OCI-LY1 (cell line): Measurements from ENCODE around the gene INSM1.

Experiments
- H2AFZ ChIP-seq: fragments of 200-600 bp; sonication (generic), shearing (Covaris generic); 2 replicates; pipeline ENCODE4 v1.6.0; 2014; ENCODE audit warnings: antibody characterized with exemption, mild to moderate bottlenecking, low read length
- H3F3A ChIP-seq: fragments of 200-600 bp; sonication (generic), shearing (Covaris generic); 2 replicates; pipeline ENCODE4 v1.6.0; 2014; ENCODE audit warnings: mild to moderate bottlenecking, antibody characterized with exemption, low read length, moderate library complexity; ENCODE audit not compliant: insufficient read depth
- H3K27ac ChIP-seq: fragments of 200-600 bp; sonication (generic); 2 replicates; pipeline ENCODE4 v1.5.1; 2014; ENCODE audit warnings: low read length, mixed run types, mild to moderate bottlenecking, low read depth; ENCODE audit not compliant: poor library complexity, severe bottlenecking
- H3K27me3 ChIP-seq: fragments of 200-600 bp; sonication (generic); 2 replicates; pipeline ENCODE4 v1.6.0; 2014; ENCODE audit warnings: antibody characterized with exemption, mild to moderate bottlenecking, low read length, moderate library complexity; ENCODE audit not compliant: insufficient read depth
- H3K36me3 ChIP-seq: fragments of 200-600 bp; sonication (generic); 2 replicates; pipeline ENCODE4 v1.6.1; 2014; ENCODE audit warnings: mild to moderate bottlenecking, antibody characterized with exemption, low read length, moderate library complexity, mixed read lengths; ENCODE audit not compliant: insufficient read depth
- H3K4me1 ChIP-seq: fragments of 200-600 bp; sonication (generic); 2 replicates; pipeline ENCODE4 v1.5.1; 2014; ENCODE audit warnings: mild to moderate bottlenecking, low read length, moderate library complexity; ENCODE audit not compliant: insufficient read depth, severe bottlenecking
- H3K4me2 ChIP-seq: fragments of 200-600 bp; sonication (generic), shearing (Covaris generic); 2 replicates; pipeline ENCODE4 v1.6.1; 2014; ENCODE audit warnings: low read length
- H3K4me3 ChIP-seq: fragments of 200-600 bp; sonication (generic); 2 replicates; pipeline ENCODE4 v1.5.1; 2014; ENCODE audit warnings: low read length, low read depth, mild to moderate bottlenecking, mixed read lengths; ENCODE audit not compliant: poor library complexity, severe bottlenecking
- H3K79me2 ChIP-seq: fragments of 200-600 bp; shearing (Covaris generic); 2 replicates; pipeline ENCODE4 v1.6.1; 2016; ENCODE audit warnings: mixed run types, low read length, mixed read lengths; ENCODE audit not compliant: insufficient read depth
- H3K9ac ChIP-seq: fragments of 200-600 bp; sonication (generic), shearing (Covaris generic); 2 replicates; pipeline ENCODE4 v1.6.1; 2014; ENCODE audit warnings: mild to moderate bottlenecking, low read length, mixed read lengths
- H3K9me2 ChIP-seq: fragments of 200-600 bp; sonication (generic), shearing (Covaris generic); 2 replicates; pipeline ENCODE4 v1.6.1; 2014; ENCODE audit warnings: low read depth, mild to moderate bottlenecking, low read length, mixed read lengths
- H3K9me3 ChIP-seq: fragments of 200-600 bp; shearing (Covaris generic); 2 replicates; pipeline ENCODE4 v1.6.1; 2014; ENCODE audit warnings: low read length, mixed read lengths
- H4K20me1 ChIP-seq: fragments of 200-600 bp; sonication (generic), shearing (Covaris generic); 2 replicates; pipeline ENCODE4 v1.6.0; 2016; ENCODE audit warnings: mild to moderate bottlenecking, low read length; ENCODE audit not compliant: insufficient read depth
- EZH2 ChIP-seq: fragments of 200-600 bp; sonication (generic), shearing (Covaris generic); IDR thresholded peaks from 2 replicates; pipeline ENCODE4 v1.8.0; 2017; ENCODE audit warnings: borderline replicate concordance, mixed run types, mild to moderate bottlenecking, antibody characterized with exemption, low read length, moderate library complexity, mixed read lengths
- TF ChIP-seq, protein P1 (sequence below): fragments of 200-600 bp; sonication (generic), shearing (Covaris generic); IDR thresholded peaks from 2 replicates; pipeline ENCODE4 v1.5.1; 2017; ENCODE audit warnings: mild to moderate bottlenecking, antibody characterized with exemption, low read length, moderate library complexity, mixed read lengths

INSM1 gene

GRCh38 chr20:20327746-20328145 is 40.2 kb upstream of the INSM1 start:
- H3K9ac ChIP-seq = no peak overlapping the region
- no peak overlapping the region for H3K4me2 ChIP-seq
- H3K4me3 ChIP-seq = no peak overlapping the region
- no peaks in the 10 kb centered on the region for H3K27me3 ChIP-seq
- no peaks in the 10 kb centered on the region for H3F3A ChIP-seq
- H3K9me2 ChIP-seq = no peaks in the 10 kb centered on the region
- H2AFZ ChIP-seq = no peak overlapping the region
- H3K9me3 ChIP-seq = no peaks in the 10 kb centered on the region
- TF ChIP-seq, protein P1, sequence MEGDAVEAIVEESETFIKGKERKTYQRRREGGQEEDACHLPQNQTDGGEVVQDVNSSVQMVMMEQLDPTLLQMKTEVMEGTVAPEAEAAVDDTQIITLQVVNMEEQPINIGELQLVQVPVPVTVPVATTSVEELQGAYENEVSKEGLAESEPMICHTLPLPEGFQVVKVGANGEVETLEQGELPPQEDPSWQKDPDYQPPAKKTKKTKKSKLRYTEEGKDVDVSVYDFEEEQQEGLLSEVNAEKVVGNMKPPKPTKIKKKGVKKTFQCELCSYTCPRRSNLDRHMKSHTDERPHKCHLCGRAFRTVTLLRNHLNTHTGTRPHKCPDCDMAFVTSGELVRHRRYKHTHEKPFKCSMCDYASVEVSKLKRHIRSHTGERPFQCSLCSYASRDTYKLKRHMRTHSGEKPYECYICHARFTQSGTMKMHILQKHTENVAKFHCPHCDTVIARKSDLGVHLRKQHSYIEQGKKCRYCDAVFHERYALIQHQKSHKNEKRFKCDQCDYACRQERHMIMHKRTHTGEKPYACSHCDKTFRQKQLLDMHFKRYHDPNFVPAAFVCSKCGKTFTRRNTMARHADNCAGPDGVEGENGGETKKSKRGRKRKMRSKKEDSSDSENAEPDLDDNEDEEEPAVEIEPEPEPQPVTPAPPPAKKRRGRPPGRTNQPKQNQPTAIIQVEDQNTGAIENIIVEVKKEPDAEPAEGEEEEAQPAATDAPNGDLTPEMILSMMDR = no peak
- no peak for TF ChIP-seq EZH2
- no peaks in the 10 kb centered on the region for H3K4me1 ChIP-seq
- no peak overlapping the region for H3K27ac ChIP-seq
- H3K79me2 ChIP-seq = no peaks in the 10 kb centered on the region
- H3K36me3 ChIP-seq = no peaks in the 10 kb centered on the region
- H4K20me1 ChIP-seq = no peaks in the 10 kb centered on the region

- Histone ChIP-seq H3K9me2 (no peaks in the 10 kb centered on the region), H3K9ac (no peak overlapping the region), H3K9me3 (no peaks in the 10 kb centered on the region), H3F3A (no peaks in the 10 kb centered on the region), H3K4me3 (no peak overlapping the region), H3K79me2 (no peaks in the 10 kb centered on the region), H2AFZ (no peak overlapping the region), H3K36me3 (no peaks in the 10 kb centered on the region), H3K4me1 (no peaks in the 10 kb centered on the region), H3K27ac (no peak overlapping the region), H4K20me1 (no peaks in the 10 kb centered on the region), H3K27me3 (no peaks in the 10 kb centered on the region), H3K4me2 (no peak overlapping the region)
- TF ChIP-seq EZH2 = no peak
- TF ChIP-seq, protein P1 = no peak
Observed at GRCh38 chr20:20329564-20329963, 38.3 kb upstream of the INSM1 start.

DNA sequence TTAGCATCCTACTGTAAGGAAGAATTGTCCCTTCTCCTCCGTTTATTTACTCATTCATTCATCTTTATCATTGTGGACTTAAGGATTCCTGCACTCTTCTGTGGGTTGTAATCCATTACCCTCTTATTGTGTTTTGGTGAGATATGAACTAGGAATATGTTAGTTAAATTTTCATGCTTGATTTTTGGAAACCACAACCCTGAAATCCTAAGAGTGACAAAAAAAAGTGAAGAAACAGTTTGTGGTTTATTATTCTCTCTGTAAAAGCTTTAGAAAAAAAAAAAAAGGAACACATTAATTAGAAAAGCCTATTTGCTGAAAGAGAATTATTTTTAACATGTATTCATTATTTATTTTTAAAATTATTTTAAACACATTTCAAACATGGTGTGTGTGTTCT is 36.7 kb upstream of the INSM1 start:
- no peak overlapping the region for H3K9ac ChIP-seq
- no peaks in the 10 kb centered on the region for H3K9me3 ChIP-seq
- no peaks in the 10 kb centered on the region for H3K79me2 ChIP-seq
- no peak overlapping the region for H3K4me2 ChIP-seq
- no peaks in the 10 kb centered on the region for H3K27me3 ChIP-seq
- H3F3A ChIP-seq = no peaks in the 10 kb centered on the region
- H3K9me2 ChIP-seq = no peaks in the 10 kb centered on the region
- no peaks in the 10 kb centered on the region for H3K4me1 ChIP-seq
- H4K20me1 ChIP-seq = no peaks in the 10 kb centered on the region
- H3K27ac ChIP-seq = no peak overlapping the region
- H3K4me3 ChIP-seq = no peak overlapping the region
- no peaks in the 10 kb centered on the region for H3K36me3 ChIP-seq
- TF ChIP-seq, protein P1 = no peak
- no peak for TF ChIP-seq EZH2
- H2AFZ ChIP-seq = no peak overlapping the region
